T-helper 22 cell (primary cell): ENCODE measurements around the gene OBSCN.

Experiments used
- DNase-seq: peaks from one replicate; pipeline ENCODE4 v3.0.0-alpha.2; 2020; ENCODE audit warnings: low read depth

OBSCN gene

GRCh38 chr1:228307218-228308023, 99.6 kb downstream of the OBSCN start:
- no peak for DNase-seq

DNA sequence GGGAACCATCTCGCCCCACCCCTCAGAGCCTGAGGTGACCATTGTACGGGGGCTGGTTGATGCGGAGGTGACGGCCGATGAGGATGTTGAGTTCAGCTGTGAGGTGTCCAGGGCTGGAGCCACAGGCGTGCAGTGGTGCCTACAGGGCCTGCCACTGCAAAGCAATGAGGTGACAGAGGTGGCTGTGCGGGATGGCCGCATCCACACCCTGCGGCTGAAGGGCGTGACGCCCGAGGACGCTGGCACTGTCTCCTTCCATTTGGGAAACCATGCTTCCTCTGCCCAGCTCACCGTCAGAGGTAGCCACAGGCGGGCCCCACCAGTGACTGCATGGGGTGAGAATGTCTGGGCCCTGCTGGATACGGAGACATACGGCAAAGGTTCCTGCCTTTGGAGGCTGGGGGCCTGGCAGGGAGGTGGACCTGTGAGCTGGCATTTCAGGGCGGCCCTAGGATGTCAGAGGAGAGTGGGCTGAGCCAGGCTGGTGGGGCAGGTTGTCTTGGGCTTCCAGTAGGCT, 100.3 kb downstream of the OBSCN start:
- no peak for DNase-seq

- DNase-seq = no peak
These were observed 100.9 kb downstream of the OBSCN start for GRCh38 chr1:228308628-228309325.

GRCh38 chr1:228309326-228310067, 101.7 kb downstream of the OBSCN start:
- no peak for DNase-seq

GRCh38 chr1:228310162-228310792, 102.4 kb downstream of the OBSCN start:
- no peak for DNase-seq

GRCh38 chr1:228311091-228311490, 103.2 kb downstream of the OBSCN start:
- DNase-seq = no peak

GRCh38 chr1:228312136-228312764, 104.4 kb downstream of the OBSCN start:
- no peak for DNase-seq

DNA sequence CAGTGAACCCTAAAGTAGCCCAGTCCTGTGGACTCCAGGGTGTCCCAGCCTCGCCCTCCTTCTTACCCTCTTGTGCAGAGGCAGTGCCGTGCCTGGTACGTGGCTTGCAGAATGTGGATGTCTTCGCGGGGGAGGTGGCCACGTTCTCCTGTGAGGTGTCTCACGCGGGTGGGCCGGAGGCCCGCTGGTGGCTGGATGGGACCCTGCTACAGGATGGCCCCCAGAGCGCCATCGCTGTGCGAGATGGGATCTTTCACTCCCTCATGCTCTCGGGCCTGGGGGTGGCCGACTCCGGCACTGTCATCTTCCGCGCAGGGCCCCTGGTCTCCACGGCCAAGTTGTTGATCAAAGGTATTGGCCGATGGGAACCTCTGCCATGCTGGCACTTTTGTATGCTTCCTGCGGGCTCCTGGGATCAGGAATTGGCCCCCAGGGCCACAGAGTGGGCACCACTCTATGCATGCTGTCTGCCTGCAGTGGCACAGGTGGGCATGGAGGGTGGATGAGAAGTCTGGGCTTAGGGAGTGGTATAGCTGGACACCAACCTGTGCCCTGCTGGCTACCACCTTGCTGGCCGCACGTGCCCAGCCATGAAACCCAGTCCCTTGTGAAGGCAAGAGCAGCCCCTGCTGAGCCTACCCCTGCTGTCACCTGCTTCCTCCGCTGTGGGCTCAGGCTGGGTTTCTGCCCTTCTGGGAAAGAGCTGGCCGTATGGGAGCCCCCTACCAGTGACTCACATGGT, 105.9 kb downstream of the OBSCN start:
- no peak for DNase-seq

- DNase-seq = no peak
These were observed 106.4 kb downstream of the OBSCN start for GRCh38 chr1:228314315-228314657.

DNA sequence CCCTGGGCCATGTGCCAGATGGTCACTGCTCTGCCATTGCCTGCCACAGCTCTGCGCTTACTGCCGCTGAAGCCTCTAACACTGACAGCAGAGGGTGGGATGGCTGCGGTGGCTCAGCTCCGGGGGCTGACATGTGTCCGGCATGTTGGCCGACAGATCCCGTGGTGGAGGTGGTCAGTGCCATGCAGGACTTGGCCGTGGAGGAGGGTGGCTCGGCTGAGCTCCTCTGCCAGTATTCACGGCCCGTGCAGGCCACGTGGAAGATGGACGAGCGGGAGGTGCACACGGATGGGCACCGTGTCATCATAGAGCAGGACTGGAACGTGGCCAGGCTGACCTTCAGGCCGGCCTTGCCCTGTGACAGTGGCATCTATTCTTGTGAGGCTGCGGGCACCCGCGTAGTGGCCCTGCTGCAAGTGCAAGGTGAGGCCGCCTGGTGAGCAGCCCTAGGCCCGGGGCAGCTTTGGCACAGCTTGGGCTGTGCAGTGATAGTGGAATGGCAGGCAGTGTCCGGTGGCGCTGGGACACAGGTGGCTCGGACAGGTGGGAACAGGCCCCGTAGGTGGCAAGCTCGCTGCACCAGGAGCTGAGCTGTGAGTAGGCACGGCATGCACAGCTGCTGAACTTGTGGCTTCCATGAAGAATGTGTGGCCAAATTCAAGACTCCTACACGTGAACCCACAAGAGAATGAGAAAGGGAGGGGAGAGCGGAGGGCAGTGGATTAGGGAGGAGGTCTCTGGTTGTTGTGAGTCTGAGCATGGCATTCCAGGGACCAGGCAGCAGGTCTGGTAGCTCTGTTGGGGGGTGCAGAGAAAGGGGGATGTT, 107.0 kb downstream of the OBSCN start:
- DNase-seq = no peak

DNA sequence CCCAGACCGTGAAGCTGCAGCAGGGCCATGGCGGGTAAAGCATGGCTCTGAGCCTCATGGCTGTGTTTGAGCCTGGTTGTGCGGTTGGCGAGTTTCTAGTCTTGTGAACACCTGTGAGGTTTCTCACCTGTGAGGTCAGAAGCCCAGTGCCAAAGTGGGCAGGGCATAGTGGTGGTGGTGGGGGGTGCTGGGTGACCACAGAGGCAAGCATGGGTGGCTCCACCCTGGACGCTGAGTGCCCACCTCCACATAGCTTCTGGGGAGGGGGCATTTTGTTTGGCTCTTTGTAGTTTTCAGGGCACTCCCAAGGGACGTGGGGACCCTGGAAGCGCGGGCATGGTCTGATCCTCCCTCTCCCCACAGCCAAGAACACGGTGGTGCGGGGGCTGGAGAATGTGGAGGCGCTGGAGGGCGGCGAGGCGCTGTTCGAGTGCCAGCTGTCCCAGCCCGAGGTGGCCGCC, 107.7 kb downstream of the OBSCN start:
- DNase-seq = no peak

DNA sequence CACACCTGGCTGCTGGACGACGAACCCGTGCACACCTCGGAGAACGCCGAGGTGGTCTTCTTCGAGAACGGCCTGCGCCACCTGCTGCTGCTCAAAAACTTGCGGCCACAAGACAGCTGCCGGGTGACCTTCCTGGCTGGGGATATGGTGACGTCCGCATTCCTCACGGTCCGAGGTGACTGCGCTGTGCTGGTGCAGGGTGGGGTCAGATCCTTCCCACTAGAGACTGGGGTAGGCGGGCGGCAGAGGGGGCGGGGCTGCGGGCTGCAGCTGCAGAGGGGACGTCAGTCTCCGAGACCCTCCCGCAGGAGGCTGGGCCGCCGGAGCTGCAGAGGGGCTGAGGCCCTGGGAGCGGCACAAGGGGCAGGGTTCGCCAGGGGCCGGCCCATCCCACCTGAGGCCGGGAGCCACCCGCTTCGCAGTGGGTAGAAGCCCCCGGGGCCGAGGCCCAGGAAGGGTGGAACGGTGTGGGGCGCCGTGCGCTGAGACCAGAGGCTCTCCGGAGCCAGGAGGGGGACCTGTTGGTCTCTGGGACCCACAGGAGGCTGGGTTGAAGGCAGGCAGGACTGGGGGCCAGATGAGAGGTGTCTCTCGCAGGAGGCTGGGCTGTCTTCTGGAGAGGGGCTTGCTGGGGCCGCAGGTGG, 108.2 kb downstream of the OBSCN start:
- no peak for DNase-seq

GRCh38 chr1:228316589-228317387, 108.9 kb downstream of the OBSCN start:
- no peak for DNase-seq

- DNase-seq = no peak
These were observed 109.6 kb downstream of the OBSCN start for GRCh38 chr1:228317411-228317828.

DNA sequence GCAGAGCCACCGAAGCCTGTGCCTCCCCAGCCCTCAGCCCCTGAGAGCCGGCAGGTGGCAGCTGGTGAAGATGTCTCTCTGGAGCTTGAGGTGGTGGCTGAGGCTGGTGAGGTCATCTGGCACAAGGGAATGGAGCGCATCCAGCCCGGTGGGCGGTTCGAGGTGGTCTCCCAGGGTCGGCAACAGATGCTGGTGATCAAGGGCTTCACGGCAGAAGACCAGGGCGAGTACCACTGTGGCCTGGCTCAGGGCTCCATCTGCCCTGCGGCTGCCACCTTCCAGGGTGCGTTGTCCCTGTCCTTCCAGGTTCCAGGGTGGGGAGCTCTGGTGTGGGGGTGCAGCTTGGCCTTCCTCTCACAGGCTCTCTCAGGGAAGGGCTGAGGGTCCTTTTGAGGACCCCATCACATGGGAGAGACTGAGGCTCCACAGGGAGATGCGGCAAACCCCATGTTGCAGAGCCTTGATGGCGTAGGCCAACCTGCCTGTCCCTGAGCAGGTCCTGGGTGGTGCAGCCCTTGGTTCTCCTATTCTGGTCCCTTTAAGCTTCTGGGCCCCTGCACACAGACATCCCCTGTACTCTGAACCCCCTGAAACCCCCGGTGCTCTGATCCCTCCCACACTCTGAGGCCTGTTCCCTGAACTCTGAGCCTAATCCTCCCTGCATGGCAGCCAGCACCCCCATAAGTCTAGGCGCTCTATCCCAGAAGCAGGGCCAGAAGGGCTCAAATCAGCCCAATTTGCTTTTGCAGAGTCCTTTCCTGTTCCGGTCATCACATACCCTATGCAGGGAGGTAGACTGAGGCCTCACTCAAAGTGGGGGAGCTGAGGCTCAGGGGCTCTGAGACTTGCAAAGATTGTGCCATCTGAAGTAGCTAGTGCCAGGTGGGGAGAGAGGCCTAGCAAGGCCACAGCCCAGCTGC, 110.3 kb downstream of the OBSCN start:
- DNase-seq = no peak

GRCh38 chr1:228318823-228319241, 111.0 kb downstream of the OBSCN start:
- no peak for DNase-seq

GRCh38 chr1:228319352-228320088, 111.7 kb downstream of the OBSCN start:
- no peak for DNase-seq
